Fibroblast of mammary gland (primary cell): ENCODE results near the gene MKNK1.
"Not testable (repeated sequence)": the region's sequence is repeated elsewhere in the genome, so short reads cannot be mapped to it uniquely, and the experiment has no call there.

Experiments
- DNase-seq: peaks from one replicate; pipeline ENCODE4 v3.0.0-alpha.2; 2010; ENCODE audit warnings: low read depth
- H3K4me3 ChIP-seq: 2 replicates; pipeline ENCODE4 v1.5.1; 2011; ENCODE audit warnings: low read depth, mild to moderate bottlenecking, low read length, moderate library complexity; ENCODE audit not compliant: control insufficient read depth
- CTCF ChIP-seq: conservative IDR thresholded peaks from 2 replicates; pipeline ENCODE4 v1.5.1; 2011; ENCODE audit warnings: low read depth, low read length, inconsistent platforms; ENCODE audit not compliant: control insufficient read depth, insufficient read depth

MKNK1 gene

GRCh38 chr1:46603858-46604549 is at the start of gene MKNK1:
Gene MKNK1 (minus strand): TSS chr1:46604268. CDS start chr1:46583327, 20,941 bp downstream.
- TF ChIP-seq CTCF: no peak
- H3K4me3 ChIP-seq: peak within 1 kb of the TSS; percentile 92
- DNase-seq: peak; percentile 87

- TF ChIP-seq CTCF: no peak
- DNase-seq: peak; percentile 46
- H3K4me3 ChIP-seq: no peak overlapping the region
Measured at GRCh38 chr1:46653405-46653958, 49.4 kb upstream of the MKNK1 start.

- TF ChIP-seq CTCF: no peak
- no peak for DNase-seq
- no peak overlapping the region for H3K4me3 ChIP-seq
Measured at GRCh38 chr1:46652321-46653100, 48.4 kb upstream of the MKNK1 start.

- DNase-seq, H3K4me3 ChIP-seq: not testable (repeated sequence)
Measured at GRCh38 chr1:46651152-46651551, 47.1 kb upstream of the MKNK1 start.

GRCh38 chr1:46650491-46650890 is 46.4 kb upstream of the MKNK1 start:
- no peak for TF ChIP-seq CTCF
- no peak overlapping the region for H3K4me3 ChIP-seq
- no peak for DNase-seq

GRCh38 chr1:46649764-46650163 is 45.7 kb upstream of the MKNK1 start:
- no peak for TF ChIP-seq CTCF
- H3K4me3 ChIP-seq: no peak overlapping the region
- no peak for DNase-seq

GRCh38 chr1:46647611-46648010 is 43.5 kb upstream of the MKNK1 start:
- TF ChIP-seq CTCF: no peak
- DNase-seq: no peak

More at GRCh38 chr1:46647611-46648010, 43.5 kb upstream of the MKNK1 start:
- no peak overlapping the region for H3K4me3 ChIP-seq
